D721Med (cell line): Measurements from ENCODE around the gene TUBGCP2.

Experiments used
- DNase-seq: peaks from one replicate; pipeline ENCODE4 v3.0.0; 2011; ENCODE audit warnings: low spot score; ENCODE audit not compliant: insufficient read length
- FAIRE-seq: peaks from 2 replicates; lab custom pipeline; 2011; peaks lifted over from hg19 to GRCh38; lab: Jason Lieb, UNC
- CTCF ChIP-seq: IDR thresholded peaks from 2 replicates; pipeline ENCODE4 v1.5.1; 2012; ENCODE audit warnings: mild to moderate bottlenecking, control low read depth; ENCODE audit not compliant: insufficient read depth; ENCODE audit errors: missing control alignments

Gene TUBGCP2

GRCh38 chr10:133341983-133342382 is 33.3 kb upstream of the TUBGCP2 start:
- DNase-seq (no peak), FAIRE-seq (no peak)
- no peak for TF ChIP-seq CTCF

- DNase-seq: no peak
- TF ChIP-seq CTCF: no peak
- no peak for FAIRE-seq
Observed at GRCh38 chr10:133339708-133340380, 31.2 kb upstream of the TUBGCP2 start.

GRCh38 chr10:133338080-133339071 is 29.7 kb upstream of the TUBGCP2 start:
- TF ChIP-seq CTCF: no peak
- no peak for FAIRE-seq

GRCh38 chr10:133337370-133337725 is 28.7 kb upstream of the TUBGCP2 start:
- no peak for FAIRE-seq
- no peak for TF ChIP-seq CTCF
- no peak for DNase-seq

More at GRCh38 chr10:133338080-133339071, 29.7 kb upstream of the TUBGCP2 start:
- no peak for DNase-seq

GRCh38 chr10:133336577-133337369 is 28.1 kb upstream of the TUBGCP2 start, which contains the start of gene CALY:
Gene CALY (minus strand): TSS chr10:133336896. CDS start chr10:133328989, 7,907 bp downstream.
- DNase-seq (peak; percentile 60), FAIRE-seq (no peak)
- TF ChIP-seq CTCF: no peak

- TF ChIP-seq CTCF: no peak
- DNase-seq (no peak), FAIRE-seq (no peak)
Observed at GRCh38 chr10:133336118-133336576, 27.5 kb upstream of the TUBGCP2 start.
